Activated CD4-positive, alpha-beta memory T cell treated with anti-CD3 and anti-CD28 coated beads, Interleukin-2, amount 10 ng/mL, durations not matched to agents 7 days and 5 days (primary cell): ENCODE measurements around the gene SPATA12. TPM values are rescaled to one million over a fixed set of nuclear protein-coding genes. Genes with fewer than 3 reads are reported as not detected.

Experiments
- CTCF ChIA-PET: fragments of 350-600 bp; sonication (Branson Sonifier 250); formaldehyde crosslinking; loops from one replicate; lab custom pipeline; 2021; ENCODE audit warnings: antibody characterized with exemption, inconsistent platforms; lab: Charles Lee
- POLR2A ChIA-PET: fragments of 350-600 bp; sonication (Branson Sonifier 250); formaldehyde crosslinking; loops from one replicate; lab custom pipeline; 2021; ENCODE audit warnings: antibody characterized with exemption; lab: Charles Lee
- DNase-seq: peaks from one replicate; pipeline ENCODE4 v3.0.0-alpha.2; 2020
- H3K27ac Mint-ChIP-seq: one replicate; pipeline ENCODE4 v1.8.0; 2021; ENCODE audit warnings: mild to moderate bottlenecking, mixed read lengths
- H3K27me3 Mint-ChIP-seq: one replicate; pipeline ENCODE4 v1.8.0; 2021; ENCODE audit warnings: mixed read lengths
- H3K36me3 Mint-ChIP-seq: one replicate; pipeline ENCODE4 v1.8.0; 2021; ENCODE audit warnings: low read depth, mixed read lengths
- H3K4me1 Mint-ChIP-seq: one replicate; pipeline ENCODE4 v1.8.0; 2021; ENCODE audit warnings: mixed read lengths
- H3K4me3 Mint-ChIP-seq: one replicate; pipeline ENCODE4 v1.8.0; 2021; ENCODE audit warnings: mild to moderate bottlenecking, mixed read lengths
- H3K9me3 Mint-ChIP-seq: one replicate; pipeline ENCODE4 v1.8.0; 2021; ENCODE audit warnings: mixed read lengths
- total RNA-seq, 2 experiments: library from RNA; stranded (reverse); gene quantifications; one replicate each; pipeline ENCODE4 v1.2.3, GENCODE V29; 2021

Gene SPATA12
- total RNA-seq, 2 experiments from 2014 or later = not detected

DNA sequence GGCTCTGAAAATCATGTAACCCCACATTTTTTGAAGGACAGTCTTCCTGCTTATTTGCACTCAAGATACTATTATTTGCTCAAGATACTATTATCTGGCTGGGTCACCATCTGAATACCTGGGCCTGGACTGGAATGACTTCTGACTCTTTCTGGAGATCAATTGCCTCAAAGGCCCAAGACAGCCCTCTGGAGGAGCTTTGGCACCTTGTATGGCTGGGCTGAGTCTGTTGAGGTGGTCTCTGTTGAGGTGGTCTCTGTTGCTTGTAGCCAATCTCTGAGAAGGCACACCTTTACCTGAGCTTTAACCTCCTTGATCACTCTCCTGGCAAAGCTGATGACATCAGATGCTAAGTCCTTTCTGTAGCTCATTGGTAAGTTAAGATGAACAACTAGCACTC, 33.0 kb downstream of the SPATA12 start:
- no peak overlapping the region for H3K4me3 Mint-ChIP-seq
- H3K4me1 Mint-ChIP-seq = no peaks in the 10 kb centered on the region
- no peaks in the 10 kb centered on the region for H3K36me3 Mint-ChIP-seq
- no peak for DNase-seq
- CTCF ChIA-PET = interaction anchor here (1.2 kb wide), 1 partner anchor 10 kb away, joined by 3 read pairs; no protein-coding TSS in a partner anchor
- peaks cover 10% of the 10 kb centered on the region for H3K27me3 Mint-ChIP-seq
- no peaks in the 10 kb centered on the region for H3K9me3 Mint-ChIP-seq
- no peak overlapping the region for H3K27ac Mint-ChIP-seq
- POLR2A ChIA-PET = no interaction called here

DNA sequence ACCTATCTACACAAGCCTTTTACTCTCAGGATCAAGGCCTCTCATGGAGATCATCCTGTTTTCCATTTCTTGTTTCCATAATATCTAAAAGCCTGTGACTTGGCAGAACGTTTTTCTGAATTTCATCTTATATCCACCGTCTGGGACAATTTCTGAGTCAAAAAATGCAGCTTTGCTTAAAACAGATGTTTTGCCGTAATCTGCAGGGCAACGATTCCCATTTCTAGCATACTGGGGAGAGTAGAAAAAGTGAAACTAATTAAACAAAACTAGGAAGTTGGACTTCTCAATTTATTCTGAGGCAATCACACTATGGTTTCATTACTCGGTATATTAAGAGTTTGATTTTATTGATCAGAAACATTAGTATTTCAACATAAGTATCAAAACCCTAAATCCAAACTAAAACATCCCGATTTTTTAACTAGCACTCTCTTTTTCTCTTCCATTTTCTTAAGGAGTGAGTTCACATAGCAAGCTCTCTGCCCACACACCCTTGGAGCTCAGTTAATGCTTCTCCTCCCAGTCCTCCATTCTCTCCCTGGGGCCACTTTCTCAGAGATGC, 33.6 kb downstream of the SPATA12 start:
- ChIA-PET CTCF (interaction anchor here (1.2 kb wide), 1 partner anchor 10 kb away, joined by 3 read pairs; no protein-coding TSS in a partner anchor), POLR2A (no interaction called here)
- H3K27me3 Mint-ChIP-seq = peaks cover 7% of the 10 kb centered on the region
- no peaks in the 10 kb centered on the region for H3K4me1 Mint-ChIP-seq
- H3K9me3 Mint-ChIP-seq = no peaks in the 10 kb centered on the region
- H3K4me3 Mint-ChIP-seq = no peak overlapping the region
- no peak overlapping the region for H3K27ac Mint-ChIP-seq
- DNase-seq = no peak
- H3K36me3 Mint-ChIP-seq = no peaks in the 10 kb centered on the region

DNA sequence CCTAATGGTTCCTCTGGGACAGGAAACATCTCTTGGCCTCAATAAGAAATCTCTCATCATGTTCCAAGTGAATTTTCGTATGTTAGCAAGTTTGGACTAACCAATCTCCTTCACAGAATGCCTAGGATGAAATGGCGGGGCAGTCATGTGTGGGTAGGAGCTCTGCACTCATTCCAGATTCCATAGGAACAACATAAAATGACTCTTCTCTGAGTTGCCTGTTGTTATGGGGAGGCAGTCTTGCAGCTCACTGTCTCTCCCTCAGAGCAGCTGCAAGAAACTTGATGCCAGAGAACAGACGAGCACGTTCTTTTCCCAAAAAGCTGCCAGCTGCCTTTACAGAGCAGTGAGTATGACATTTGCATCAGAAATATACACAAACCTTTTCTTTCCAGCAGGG, 34.1 kb downstream of the SPATA12 start:
- Mint-ChIP-seq H3K9me3 (no peaks in the 10 kb centered on the region), H3K36me3 (no peaks in the 10 kb centered on the region), H3K4me1 (no peaks in the 10 kb centered on the region), H3K4me3 (no peak overlapping the region), H3K27ac (no peak overlapping the region), H3K27me3 (peaks cover 7% of the 10 kb centered on the region)
- DNase-seq = no peak
- ChIA-PET POLR2A (no interaction called here), CTCF (no interaction called here)

DNA sequence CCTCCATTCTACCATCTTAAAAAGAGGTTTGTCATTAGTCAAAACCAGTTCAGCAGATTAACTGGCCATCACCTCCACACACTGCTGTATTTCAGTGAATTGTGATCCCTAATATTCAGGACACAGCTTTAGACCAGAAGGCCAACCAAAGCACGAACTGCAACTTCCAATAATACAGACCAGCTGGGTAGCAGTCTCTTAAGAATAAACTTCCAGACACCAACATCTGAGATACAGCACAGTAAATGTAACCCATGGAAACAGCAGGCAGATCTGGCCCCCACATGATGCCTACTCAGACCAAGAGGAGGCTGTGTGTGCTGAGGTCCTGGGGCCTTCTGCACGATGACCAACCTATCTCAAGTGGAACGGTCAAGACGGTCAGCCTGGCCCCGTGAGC, 34.9 kb downstream of the SPATA12 start:
- ChIA-PET POLR2A (no interaction called here), CTCF (interaction anchor here (1.1 kb wide), 2 partner anchors 11 to 100 kb away, joined by 3 to 4 read pairs; no protein-coding TSS in a partner anchor)
- DNase-seq = no peak
- no peak overlapping the region for H3K4me3 Mint-ChIP-seq
- no peaks in the 10 kb centered on the region for H3K4me1 Mint-ChIP-seq
- H3K9me3 Mint-ChIP-seq = no peaks in the 10 kb centered on the region
- no peaks in the 10 kb centered on the region for H3K36me3 Mint-ChIP-seq
- peaks cover 5% of the 10 kb centered on the region for H3K27me3 Mint-ChIP-seq
- no peak overlapping the region for H3K27ac Mint-ChIP-seq

DNA sequence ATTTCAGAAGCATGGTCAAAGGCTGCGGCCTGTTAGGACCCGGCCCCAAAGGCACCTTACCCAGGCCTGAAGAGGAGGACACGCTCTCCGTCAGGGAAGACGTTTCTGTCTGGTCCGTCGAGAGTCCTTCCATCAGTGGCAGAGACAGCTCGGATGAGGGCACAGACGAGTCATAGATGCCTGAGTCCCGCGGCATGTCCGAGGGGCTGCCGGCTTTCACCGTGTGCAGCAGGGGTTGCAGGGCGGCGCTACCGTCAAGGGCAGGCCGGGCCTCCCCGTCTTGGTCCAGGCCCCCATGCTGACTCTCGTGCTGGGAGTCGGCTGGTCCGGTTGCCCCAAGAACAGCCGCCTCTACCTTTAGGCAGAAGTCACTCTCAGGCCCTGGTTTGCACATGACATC, 37.1 kb downstream of the SPATA12 start:
- CTCF ChIA-PET = interaction anchor here (1.7 kb wide), 1 partner anchor 15 kb away, joined by 4 read pairs; no protein-coding TSS in a partner anchor
- H3K9me3 Mint-ChIP-seq = no peaks in the 10 kb centered on the region

DNA sequence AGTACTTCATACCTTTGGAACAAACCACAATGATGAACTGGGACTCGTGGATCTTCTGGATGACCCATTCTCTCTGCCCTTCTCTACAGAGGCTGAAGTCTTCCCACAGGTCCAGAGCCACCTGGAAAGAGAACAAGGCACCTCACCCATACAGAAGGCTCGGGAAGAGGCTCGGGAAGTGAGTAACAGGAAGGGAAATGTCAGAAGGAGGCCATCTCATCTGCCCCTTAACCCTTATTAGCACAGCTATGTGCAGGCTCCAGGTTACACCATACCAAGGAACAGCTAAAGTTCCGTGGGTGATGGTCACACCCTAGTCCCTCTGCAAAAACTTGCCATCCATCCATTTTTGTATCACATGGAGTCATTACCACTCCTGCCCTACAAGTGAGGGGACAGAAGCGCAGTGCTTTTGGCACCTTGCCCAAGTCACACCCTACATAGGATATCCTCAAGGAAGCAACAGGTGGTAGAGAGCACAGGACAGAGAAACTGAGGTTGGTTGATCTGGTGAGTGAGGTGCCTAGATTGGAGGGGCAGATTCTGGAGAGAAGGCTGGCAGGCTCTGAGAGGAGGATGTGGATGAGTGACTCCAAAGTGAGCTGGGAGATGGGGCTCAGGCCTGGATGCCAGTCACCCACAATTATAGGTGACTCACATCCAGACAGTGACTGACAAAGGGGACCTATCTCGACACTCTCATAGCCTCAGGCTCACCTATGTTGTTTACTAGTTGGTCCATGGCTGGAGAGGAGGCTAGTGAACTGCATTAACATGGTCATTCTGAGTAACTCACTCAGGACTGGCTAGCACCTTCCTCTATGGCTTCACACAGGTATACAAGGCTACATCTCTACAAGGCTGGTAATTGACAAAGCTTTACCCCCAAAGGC, 38.2 kb downstream of the SPATA12 start:
- Mint-ChIP-seq H3K27me3 (no peaks in the 10 kb centered on the region), H3K9me3 (no peaks in the 10 kb centered on the region), H3K27ac (no peak overlapping the region), H3K4me1 (peaks cover 2% of the 10 kb centered on the region), H3K4me3 (no peak overlapping the region), H3K36me3 (no peaks in the 10 kb centered on the region)
- ChIA-PET POLR2A (no interaction called here), CTCF (interaction anchor here (0.8 to 1.7 kb wide), 3 partner anchors 7 to 299 kb away, joined by 3 to 4 read pairs (median 3); no protein-coding TSS in a partner anchor)
- no peak for DNase-seq

More for the DNA sequence above, 37.1 kb downstream of the SPATA12 start:
- no peaks in the 10 kb centered on the region for H3K4me1 Mint-ChIP-seq
- H3K36me3 Mint-ChIP-seq = no peaks in the 10 kb centered on the region
- no peak overlapping the region for H3K4me3 Mint-ChIP-seq
- no peak for DNase-seq
- H3K27me3 Mint-ChIP-seq = no peaks in the 10 kb centered on the region
- POLR2A ChIA-PET = no interaction called here
- H3K27ac Mint-ChIP-seq = no peak overlapping the region

DNA sequence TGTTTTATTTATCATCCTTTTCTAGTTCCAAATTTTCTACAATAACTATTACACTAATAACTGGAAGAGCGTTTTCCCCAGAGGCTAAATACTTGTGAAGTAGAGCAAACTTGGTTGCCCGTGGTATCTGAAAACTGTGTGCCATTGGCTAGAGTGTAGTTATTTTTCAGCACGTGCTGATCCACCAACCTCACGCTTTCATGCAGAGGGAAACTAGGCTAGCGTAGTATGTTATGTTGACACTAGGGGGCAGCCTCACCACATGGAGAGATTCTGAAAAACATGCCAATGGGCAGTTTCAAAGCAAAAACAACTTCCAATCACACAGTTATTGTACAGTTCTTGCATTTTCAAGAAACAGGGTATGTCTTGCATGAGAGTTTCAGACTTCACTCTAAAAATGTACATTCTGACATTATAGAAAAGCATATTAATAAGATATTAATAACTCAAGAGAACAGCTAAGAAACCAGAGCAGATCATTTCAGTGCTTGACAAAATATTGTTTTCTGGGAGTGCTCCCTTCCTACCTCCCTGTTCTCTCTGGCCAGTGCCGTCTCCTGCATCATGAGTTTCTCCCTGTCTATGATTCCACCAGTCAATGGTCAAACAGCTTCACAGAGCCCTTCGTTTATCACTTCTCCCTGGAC, 39.7 kb downstream of the SPATA12 start:
- Mint-ChIP-seq H3K27me3 (no peaks in the 10 kb centered on the region), H3K4me3 (no peak overlapping the region), H3K36me3 (no peaks in the 10 kb centered on the region), H3K27ac (no peak overlapping the region), H3K4me1 (peaks cover 2% of the 10 kb centered on the region), H3K9me3 (no peaks in the 10 kb centered on the region)
- peak; percentile 67 for DNase-seq
- POLR2A ChIA-PET = no interaction called here
- CTCF ChIA-PET = interaction anchor here (0.8 to 1.9 kb wide), 10 partner anchors 12 to 399 kb away, joined by 3 to 13 read pairs (median 3); no protein-coding TSS in a partner anchor

DNA sequence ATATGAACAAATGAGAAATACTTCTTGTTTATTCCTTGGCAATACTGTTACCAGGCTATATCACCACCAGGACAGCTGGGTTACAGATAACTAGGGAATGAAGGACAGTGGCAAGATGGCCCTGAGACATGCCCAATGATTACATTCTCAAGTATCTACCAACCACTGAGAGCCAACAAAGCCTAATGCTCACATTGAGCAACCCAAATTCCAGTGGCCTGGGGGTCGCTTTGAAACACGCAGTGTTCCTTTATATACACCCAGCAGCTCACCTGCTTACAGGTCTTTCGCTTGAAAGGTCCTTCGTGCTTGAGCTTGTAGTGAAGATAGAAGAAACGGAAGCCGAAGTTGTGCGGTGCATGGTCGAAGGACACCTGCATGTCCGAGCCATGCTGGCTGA, 45.1 kb downstream of the SPATA12 start:
- POLR2A ChIA-PET = no interaction called here
- no peak overlapping the region for H3K4me3 Mint-ChIP-seq
- H3K27me3 Mint-ChIP-seq = peaks cover 4% of the 10 kb centered on the region
- CTCF ChIA-PET = interaction anchor here (1.1 kb wide), 1 partner anchor 10 kb away, joined by 4 read pairs; no protein-coding TSS in a partner anchor
- H3K27ac Mint-ChIP-seq = no peak overlapping the region
- DNase-seq = no peak
- peaks cover 2% of the 10 kb centered on the region for H3K4me1 Mint-ChIP-seq
- H3K9me3 Mint-ChIP-seq = no peaks in the 10 kb centered on the region
- H3K36me3 Mint-ChIP-seq = no peaks in the 10 kb centered on the region

DNA sequence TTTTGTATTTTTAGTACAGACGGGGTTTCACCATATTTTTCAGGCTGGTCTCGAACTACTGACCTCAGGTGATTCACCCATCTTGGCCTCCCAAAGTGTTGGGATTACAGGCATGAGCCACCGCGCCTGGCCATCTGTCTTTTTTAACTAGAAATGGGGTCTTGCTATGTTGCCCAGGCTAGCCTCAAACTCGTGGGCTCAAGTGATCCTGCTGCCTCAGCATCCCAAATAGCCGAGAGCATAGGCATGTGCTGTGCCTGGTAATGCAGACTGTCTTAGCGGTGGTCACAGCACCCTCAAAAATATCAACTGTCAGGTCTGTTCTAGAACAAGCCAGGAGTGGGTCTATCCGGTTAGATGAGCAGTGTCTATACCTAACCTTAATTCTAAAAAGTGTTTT, 48.2 kb downstream of the SPATA12 start:
- no peak for DNase-seq
- H3K9me3 Mint-ChIP-seq = no peaks in the 10 kb centered on the region
- H3K4me3 Mint-ChIP-seq = no peak overlapping the region
- H3K4me1 Mint-ChIP-seq = peaks cover 6% of the 10 kb centered on the region
- H3K27ac Mint-ChIP-seq = no peak overlapping the region
- ChIA-PET POLR2A (no interaction called here), CTCF (no interaction called here)
- peaks cover 4% of the 10 kb centered on the region for H3K27me3 Mint-ChIP-seq
- no peaks in the 10 kb centered on the region for H3K36me3 Mint-ChIP-seq

DNA sequence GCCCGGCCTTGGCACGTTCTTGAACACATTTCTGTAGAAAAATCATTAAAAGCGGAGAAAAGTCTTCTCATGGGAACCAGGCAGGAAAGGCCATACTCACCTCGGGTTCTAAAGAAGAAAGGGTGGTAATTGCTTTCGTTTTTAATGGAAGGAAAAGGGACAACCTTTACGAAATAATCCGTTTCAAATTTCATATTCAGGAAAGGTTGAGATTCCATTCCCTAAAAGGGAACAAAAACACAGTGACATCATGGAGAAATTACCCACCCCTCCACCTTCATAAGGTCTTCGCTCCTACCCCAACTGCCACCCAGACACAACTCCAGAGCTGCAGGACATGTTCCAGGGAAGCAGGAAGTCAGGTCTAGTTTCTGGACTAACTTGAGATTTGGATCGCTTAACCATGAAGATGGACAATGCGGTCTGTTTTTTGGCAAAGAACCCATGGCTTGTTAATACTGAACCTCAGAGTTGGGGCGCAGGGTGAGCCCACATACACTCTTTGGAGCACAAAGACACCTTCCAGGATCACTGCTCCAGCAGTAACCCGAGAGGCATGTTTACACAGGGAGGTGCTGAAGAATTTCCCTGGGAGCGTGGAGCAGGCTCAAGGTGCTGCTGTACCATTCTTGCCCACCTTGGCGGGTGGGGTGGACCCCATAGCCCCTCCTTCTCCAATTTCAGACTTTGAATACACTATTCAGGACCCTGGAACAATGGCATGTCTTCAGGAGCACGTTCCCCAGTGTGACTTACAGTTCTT, 49.2 kb downstream of the SPATA12 start:
- DNase-seq = no peak
- Mint-ChIP-seq H3K27me3 (peaks cover 6% of the 10 kb centered on the region), H3K9me3 (no peaks in the 10 kb centered on the region), H3K4me1 (peaks cover 6% of the 10 kb centered on the region), H3K36me3 (no peaks in the 10 kb centered on the region), H3K27ac (no peak overlapping the region), H3K4me3 (no peak overlapping the region)
- POLR2A ChIA-PET = no interaction called here
- CTCF ChIA-PET = no interaction called here

DNA sequence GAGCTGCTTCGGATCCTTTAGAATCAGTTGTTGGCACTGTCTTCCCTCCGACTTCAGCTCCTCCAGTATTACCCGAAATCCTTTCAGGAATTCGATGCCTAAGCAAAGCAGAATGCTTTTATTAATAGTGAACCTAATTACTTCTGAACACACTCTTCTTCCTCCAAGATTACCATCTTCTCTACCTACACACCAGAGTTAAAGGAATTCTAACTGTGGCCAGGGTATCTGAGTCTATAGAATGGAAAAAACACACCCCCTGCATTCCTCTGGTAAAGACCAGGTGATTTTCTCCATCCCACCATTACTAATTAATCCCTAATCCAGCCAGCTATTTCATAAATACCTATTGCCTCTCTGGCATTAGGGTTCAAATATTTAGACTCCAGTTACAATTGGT, 49.8 kb downstream of the SPATA12 start:
- CTCF ChIA-PET = interaction anchor here (1.1 to 3.6 kb wide), 2 partner anchors 10 to 60 kb away, joined by 4 to 13 read pairs; no protein-coding TSS in a partner anchor
- Mint-ChIP-seq H3K36me3 (no peaks in the 10 kb centered on the region), H3K9me3 (no peaks in the 10 kb centered on the region), H3K27me3 (peaks cover 6% of the 10 kb centered on the region), H3K4me3 (no peak overlapping the region), H3K4me1 (peaks cover 6% of the 10 kb centered on the region), H3K27ac (no peak overlapping the region)
- DNase-seq = no peak
- POLR2A ChIA-PET = no interaction called here

DNA sequence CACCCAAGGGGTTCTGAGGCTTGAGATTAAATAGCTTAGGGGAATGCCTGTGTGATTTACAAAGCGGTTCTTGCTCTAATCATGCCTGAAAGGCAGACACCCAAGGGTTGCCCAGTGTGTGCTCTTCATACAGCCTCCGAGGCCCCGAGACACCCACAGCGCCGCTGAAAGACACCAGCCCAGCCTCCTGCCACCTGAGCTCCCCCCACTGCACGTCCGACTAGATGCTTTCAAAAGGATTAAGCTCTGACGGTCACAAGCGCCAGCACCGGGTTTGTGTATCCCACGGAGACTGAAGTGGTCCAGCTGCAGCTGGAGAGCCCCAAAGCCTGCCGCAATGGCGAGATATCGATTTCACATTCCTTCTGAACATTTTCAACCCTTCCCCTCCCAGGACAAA, 50.3 kb downstream of the SPATA12 start:
- ChIA-PET POLR2A (interaction anchor here (0.6 kb wide), 1 partner anchor 164 kb away, joined by 3 read pairs; no protein-coding TSS in a partner anchor), CTCF (interaction anchor here (1.1 to 3.6 kb wide), 2 partner anchors 11 to 59 kb away, joined by 4 to 13 read pairs; no protein-coding TSS in a partner anchor)
- H3K27me3 Mint-ChIP-seq = peaks cover 6% of the 10 kb centered on the region
- H3K4me1 Mint-ChIP-seq = peaks cover 6% of the 10 kb centered on the region
- no peaks in the 10 kb centered on the region for H3K36me3 Mint-ChIP-seq
- no peak for DNase-seq
- H3K4me3 Mint-ChIP-seq = no peak overlapping the region
- no peak overlapping the region for H3K27ac Mint-ChIP-seq
- H3K9me3 Mint-ChIP-seq = no peaks in the 10 kb centered on the region
